WTC11 (cell line): ENCODE results near the gene CLK2. TPM values are rescaled to one million over a fixed set of nuclear protein-coding genes. Genes with fewer than 3 reads are reported as not detected.
"Not testable (repeated sequence)": the region's sequence is repeated elsewhere in the genome, so short reads cannot be mapped to it uniquely, and the experiment has no call there.

ENCODE experiments used
- ATAC-seq: fragments of 200-7000 bp; cut with Tn5 transposase; 2 replicates; pipeline ENCODE4 v1.10.0; 2021; ENCODE audit warnings: mild to moderate bottlenecking, moderate library complexity
- CTCF ChIA-PET: fragments of 300-600 bp; sonication (Branson Sonifier 250); formaldehyde crosslinking; loops from one replicate; lab custom pipeline; 2021; ENCODE audit warnings: antibody characterized with exemption; lab: Charles Lee
- POLR2A ChIA-PET: fragments of 350-600 bp; sonication (Branson Sonifier 250); formaldehyde crosslinking; loops from one replicate; lab custom pipeline; 2021; ENCODE audit warnings: antibody characterized with exemption; lab: Charles Lee
- DNase-seq: peaks from one replicate; pipeline ENCODE4 v3.0.0; 2021; ENCODE audit warnings: low spot score
- H3K27ac Mint-ChIP-seq: 2 replicates; pipeline ENCODE4 v1.8.0; 2021; ENCODE audit warnings: mixed read lengths
- H3K27me3 Mint-ChIP-seq: 2 replicates; pipeline ENCODE4 v1.8.0; 2021; ENCODE audit warnings: low read depth, mild to moderate bottlenecking, moderate library complexity, mixed read lengths
- H3K36me3 Mint-ChIP-seq: 2 replicates; pipeline ENCODE4 v1.8.0; 2021; ENCODE audit warnings: mixed read lengths
- H3K4me1 Mint-ChIP-seq: 2 replicates; pipeline ENCODE4 v1.8.0; 2022; ENCODE audit warnings: mixed read lengths
- H3K4me3 Mint-ChIP-seq: 2 replicates; pipeline ENCODE4 v1.8.0; 2021; ENCODE audit warnings: mild to moderate bottlenecking, moderate library complexity, mixed read lengths
- H3K9me3 Mint-ChIP-seq: 2 replicates; pipeline ENCODE4 v1.8.0; 2021; ENCODE audit warnings: mixed read lengths
- ATF1 ChIP-seq: sonication (generic); formaldehyde crosslinking; IDR thresholded peaks from 2 replicates; pipeline ENCODE4 v1.8.1; 2023; ENCODE audit warnings: mild to moderate bottlenecking, moderate library complexity, missing genetic modification reagents
- EMX1 ChIP-seq: fragments of 250-450 bp; sonication (Bioruptor Pico); IDR thresholded peaks from 2 replicates; pipeline ENCODE4 v1.8.0; 2021; ENCODE audit warnings: mild to moderate bottlenecking
- IRF1 ChIP-seq: sonication (generic); formaldehyde crosslinking; IDR thresholded peaks from 2 replicates; pipeline ENCODE4 v1.8.0; 2023; ENCODE audit warnings: missing genetic modification reagents
- JAZF1 ChIP-seq: fragments of 250-450 bp; sonication (Bioruptor Pico); IDR thresholded peaks from 2 replicates; pipeline ENCODE4 v1.9.0; 2021; ENCODE audit warnings: moderate library complexity, mild to moderate bottlenecking, inconsistent platforms
- MXD4 ChIP-seq: fragments of 250-450 bp; sonication (Bioruptor Pico); IDR thresholded peaks from 2 replicates; pipeline ENCODE4 v1.8.0; 2021; ENCODE audit warnings: mild to moderate bottlenecking, moderate library complexity, borderline replicate concordance
- PRRX2 ChIP-seq: fragments of 250-450 bp; sonication (Bioruptor Pico); IDR thresholded peaks from 2 replicates; pipeline ENCODE4 v1.8.0; 2021; ENCODE audit warnings: mild to moderate bottlenecking
- TEAD4 ChIP-seq: sonication (generic); formaldehyde crosslinking; IDR thresholded peaks from 2 replicates; pipeline ENCODE4 v1.8.0; 2022; ENCODE audit warnings: mild to moderate bottlenecking, missing genetic modification reagents
- USF1 ChIP-seq: sonication (generic); formaldehyde crosslinking; IDR thresholded peaks from 2 replicates; pipeline ENCODE4 v1.8.0; 2022; ENCODE audit warnings: mild to moderate bottlenecking, missing genetic modification reagents
- ZNF121 ChIP-seq: sonication (generic); formaldehyde crosslinking; IDR thresholded peaks from 2 replicates; pipeline ENCODE4 v1.8.0; 2023; ENCODE audit warnings: missing genetic modification reagents
- ZNF138 ChIP-seq: sonication (generic); formaldehyde crosslinking; conservative IDR thresholded peaks from 2 replicates; pipeline ENCODE4 v1.8.1; 2022; ENCODE audit warnings: mild to moderate bottlenecking, moderate library complexity, missing genetic modification reagents
- ZNF219 ChIP-seq: sonication (generic); formaldehyde crosslinking; IDR thresholded peaks from 2 replicates; pipeline ENCODE4 v1.8.0; 2023; ENCODE audit warnings: missing genetic modification reagents, mild to moderate bottlenecking, borderline replicate concordance
- ZNF263 ChIP-seq: sonication (generic); formaldehyde crosslinking; IDR thresholded peaks from 2 replicates; pipeline ENCODE4 v1.8.1; 2022; ENCODE audit warnings: low read depth, mild to moderate bottlenecking, moderate library complexity, missing genetic modification reagents
- ZNF416 ChIP-seq: fragments of 250-450 bp; sonication (Bioruptor Pico); IDR thresholded peaks from 2 replicates; pipeline ENCODE4 v1.9.0; 2021; ENCODE audit warnings: mild to moderate bottlenecking, inconsistent platforms
- ZNF423 ChIP-seq: fragments of 250-450 bp; sonication (Bioruptor Pico); IDR thresholded peaks from 2 replicates; pipeline ENCODE4 v2.1.2; 2022; ENCODE audit warnings: mild to moderate bottlenecking, moderate library complexity
- total RNA-seq: library from RNA; stranded (reverse); gene quantifications from 3 replicates; pipeline ENCODE4 v1.2.3, GENCODE V29; 2021
- TF ChIP-seq, protein P1 (sequence below): fragments of 250-450 bp; sonication (Bioruptor Pico); IDR thresholded peaks from 2 replicates; pipeline ENCODE4 v1.9.0; 2021; ENCODE audit warnings: mild to moderate bottlenecking, borderline replicate concordance
- TF ChIP-seq, protein P2 (sequence below): sonication (generic); formaldehyde crosslinking; IDR thresholded peaks from 2 replicates; pipeline ENCODE4 v1.8.0; 2022; ENCODE audit warnings: mild to moderate bottlenecking, missing genetic modification reagents
- TF ChIP-seq, protein P3 (sequence below): sonication (generic); formaldehyde crosslinking; IDR thresholded peaks from 2 replicates; pipeline ENCODE4 v1.8.1; 2023; ENCODE audit warnings: mild to moderate bottlenecking, missing genetic modification reagents, borderline replicate concordance
- TF ChIP-seq, protein P4 (sequence below): sonication (generic); formaldehyde crosslinking; IDR thresholded peaks from 2 replicates; pipeline ENCODE4 v1.8.1; 2022; ENCODE audit warnings: low read depth, mild to moderate bottlenecking, moderate library complexity, missing genetic modification reagents, borderline replicate concordance

CLK2 gene
- total RNA-seq, 1 experiment from 2014 or later = 74.4 TPM

GRCh38 chr1:155250246-155250632 lies 23.1 kb downstream of the CLK2 start (continued):
- TF ChIP-seq, protein P1, sequence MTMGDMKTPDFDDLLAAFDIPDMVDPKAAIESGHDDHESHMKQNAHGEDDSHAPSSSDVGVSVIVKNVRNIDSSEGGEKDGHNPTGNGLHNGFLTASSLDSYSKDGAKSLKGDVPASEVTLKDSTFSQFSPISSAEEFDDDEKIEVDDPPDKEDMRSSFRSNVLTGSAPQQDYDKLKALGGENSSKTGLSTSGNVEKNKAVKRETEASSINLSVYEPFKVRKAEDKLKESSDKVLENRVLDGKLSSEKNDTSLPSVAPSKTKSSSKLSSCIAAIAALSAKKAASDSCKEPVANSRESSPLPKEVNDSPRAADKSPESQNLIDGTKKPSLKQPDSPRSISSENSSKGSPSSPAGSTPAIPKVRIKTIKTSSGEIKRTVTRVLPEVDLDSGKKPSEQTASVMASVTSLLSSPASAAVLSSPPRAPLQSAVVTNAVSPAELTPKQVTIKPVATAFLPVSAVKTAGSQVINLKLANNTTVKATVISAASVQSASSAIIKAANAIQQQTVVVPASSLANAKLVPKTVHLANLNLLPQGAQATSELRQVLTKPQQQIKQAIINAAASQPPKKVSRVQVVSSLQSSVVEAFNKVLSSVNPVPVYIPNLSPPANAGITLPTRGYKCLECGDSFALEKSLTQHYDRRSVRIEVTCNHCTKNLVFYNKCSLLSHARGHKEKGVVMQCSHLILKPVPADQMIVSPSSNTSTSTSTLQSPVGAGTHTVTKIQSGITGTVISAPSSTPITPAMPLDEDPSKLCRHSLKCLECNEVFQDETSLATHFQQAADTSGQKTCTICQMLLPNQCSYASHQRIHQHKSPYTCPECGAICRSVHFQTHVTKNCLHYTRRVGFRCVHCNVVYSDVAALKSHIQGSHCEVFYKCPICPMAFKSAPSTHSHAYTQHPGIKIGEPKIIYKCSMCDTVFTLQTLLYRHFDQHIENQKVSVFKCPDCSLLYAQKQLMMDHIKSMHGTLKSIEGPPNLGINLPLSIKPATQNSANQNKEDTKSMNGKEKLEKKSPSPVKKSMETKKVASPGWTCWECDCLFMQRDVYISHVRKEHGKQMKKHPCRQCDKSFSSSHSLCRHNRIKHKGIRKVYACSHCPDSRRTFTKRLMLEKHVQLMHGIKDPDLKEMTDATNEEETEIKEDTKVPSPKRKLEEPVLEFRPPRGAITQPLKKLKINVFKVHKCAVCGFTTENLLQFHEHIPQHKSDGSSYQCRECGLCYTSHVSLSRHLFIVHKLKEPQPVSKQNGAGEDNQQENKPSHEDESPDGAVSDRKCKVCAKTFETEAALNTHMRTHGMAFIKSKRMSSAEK = no peak
- no peak for TF ChIP-seq ZNF423 (CRISPR knock-in tag)

- TF ChIP-seq ZNF219 (CRISPR knock-in tag) = no peak
- no peak for TF ChIP-seq EMX1
- no peak for TF ChIP-seq USF1 (CRISPR knock-in tag)
- TF ChIP-seq ZNF416 (CRISPR knock-in tag) = no peak
- no peak for TF ChIP-seq IRF1 (CRISPR knock-in tag)
- ChIA-PET POLR2A (interaction anchor here (0.6 kb wide), 1 partner anchor 53 kb away, joined by 3 read pairs; no protein-coding TSS in a partner anchor), CTCF (interaction anchor here (0.9 kb wide), 1 partner anchor 52 kb away, joined by 3 read pairs; no protein-coding TSS in a partner anchor)
- DNase-seq (no peak), ATAC-seq (no peak)
- Mint-ChIP-seq H3K27me3 (peaks cover 35% of the 10 kb centered on the region), H3K36me3 (peaks cover 14% of the 10 kb centered on the region), H3K27ac (no peak overlapping the region), H3K4me1 (peaks cover 20% of the 10 kb centered on the region), H3K4me3 (no peak overlapping the region), H3K9me3 (no peaks in the 10 kb centered on the region)
Measured at GRCh38 chr1:155247667-155248553, 25.4 kb downstream of the CLK2 start.

GRCh38 chr1:155246796-155247195 lies 26.5 kb downstream of the CLK2 start:
- Mint-ChIP-seq H3K4me1 (peaks cover 20% of the 10 kb centered on the region), H3K27me3 (peaks cover 41% of the 10 kb centered on the region), H3K36me3 (peaks cover 14% of the 10 kb centered on the region)
- TF ChIP-seq ZNF121 (CRISPR knock-in tag) = peak; percentile 83
- H3K9me3 Mint-ChIP-seq, H3K27ac Mint-ChIP-seq, H3K4me3 Mint-ChIP-seq, DNase-seq, POLR2A ChIA-PET, ATAC-seq: not testable (repeated sequence)
- CTCF ChIA-PET = interaction anchor here (1.0 kb wide), 1 partner anchor 77 kb away, joined by 3 read pairs; no protein-coding TSS in a partner anchor

- Mint-ChIP-seq H3K36me3 (peaks cover 14% of the 10 kb centered on the region), H3K9me3 (no peaks in the 10 kb centered on the region), H3K4me3 (peak overlapping the region; percentile 78), H3K4me1 (peaks cover 28% of the 10 kb centered on the region), H3K27me3 (peaks cover 41% of the 10 kb centered on the region), H3K27ac (peak overlapping the region; percentile 99)
- DNase-seq = no peak
- no peak for ATAC-seq
- ChIA-PET POLR2A (interaction anchor here (0.6 to 1.3 kb wide), 3 partner anchors 28 to 948 kb away, joined by 3 to 6 read pairs (median 4); partner anchors contain the start of genes CLK2 and FDPS), CTCF (interaction anchor here (0.6 to 1.8 kb wide), 8 partner anchors 31 to 261 kb away, joined by 3 to 7 read pairs (median 3); no protein-coding TSS in a partner anchor)
- no peak for TF ChIP-seq TEAD4 (CRISPR knock-in tag)
- no peak for TF ChIP-seq MXD4
- TF ChIP-seq, protein P2, sequence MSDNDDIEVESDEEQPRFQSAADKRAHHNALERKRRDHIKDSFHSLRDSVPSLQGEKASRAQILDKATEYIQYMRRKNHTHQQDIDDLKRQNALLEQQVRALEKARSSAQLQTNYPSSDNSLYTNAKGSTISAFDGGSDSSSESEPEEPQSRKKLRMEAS (CRISPR knock-in tag) = no peak
- TF ChIP-seq ZNF138 = no peak
- TF ChIP-seq, protein P3, sequence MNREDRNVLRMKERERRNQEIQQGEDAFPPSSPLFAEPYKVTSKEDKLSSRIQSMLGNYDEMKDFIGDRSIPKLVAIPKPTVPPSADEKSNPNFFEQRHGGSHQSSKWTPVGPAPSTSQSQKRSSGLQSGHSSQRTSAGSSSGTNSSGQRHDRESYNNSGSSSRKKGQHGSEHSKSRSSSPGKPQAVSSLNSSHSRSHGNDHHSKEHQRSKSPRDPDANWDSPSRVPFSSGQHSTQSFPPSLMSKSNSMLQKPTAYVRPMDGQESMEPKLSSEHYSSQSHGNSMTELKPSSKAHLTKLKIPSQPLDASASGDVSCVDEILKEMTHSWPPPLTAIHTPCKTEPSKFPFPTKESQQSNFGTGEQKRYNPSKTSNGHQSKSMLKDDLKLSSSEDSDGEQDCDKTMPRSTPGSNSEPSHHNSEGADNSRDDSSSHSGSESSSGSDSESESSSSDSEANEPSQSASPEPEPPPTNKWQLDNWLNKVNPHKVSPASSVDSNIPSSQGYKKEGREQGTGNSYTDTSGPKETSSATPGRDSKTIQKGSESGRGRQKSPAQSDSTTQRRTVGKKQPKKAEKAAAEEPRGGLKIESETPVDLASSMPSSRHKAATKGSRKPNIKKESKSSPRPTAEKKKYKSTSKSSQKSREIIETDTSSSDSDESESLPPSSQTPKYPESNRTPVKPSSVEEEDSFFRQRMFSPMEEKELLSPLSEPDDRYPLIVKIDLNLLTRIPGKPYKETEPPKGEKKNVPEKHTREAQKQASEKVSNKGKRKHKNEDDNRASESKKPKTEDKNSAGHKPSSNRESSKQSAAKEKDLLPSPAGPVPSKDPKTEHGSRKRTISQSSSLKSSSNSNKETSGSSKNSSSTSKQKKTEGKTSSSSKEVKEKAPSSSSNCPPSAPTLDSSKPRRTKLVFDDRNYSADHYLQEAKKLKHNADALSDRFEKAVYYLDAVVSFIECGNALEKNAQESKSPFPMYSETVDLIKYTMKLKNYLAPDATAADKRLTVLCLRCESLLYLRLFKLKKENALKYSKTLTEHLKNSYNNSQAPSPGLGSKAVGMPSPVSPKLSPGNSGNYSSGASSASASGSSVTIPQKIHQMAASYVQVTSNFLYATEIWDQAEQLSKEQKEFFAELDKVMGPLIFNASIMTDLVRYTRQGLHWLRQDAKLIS (CRISPR knock-in tag) = no peak
- TF ChIP-seq ZNF263 = no peak
- TF ChIP-seq ATF1 (CRISPR knock-in tag) = no peak
- TF ChIP-seq, protein P4, sequence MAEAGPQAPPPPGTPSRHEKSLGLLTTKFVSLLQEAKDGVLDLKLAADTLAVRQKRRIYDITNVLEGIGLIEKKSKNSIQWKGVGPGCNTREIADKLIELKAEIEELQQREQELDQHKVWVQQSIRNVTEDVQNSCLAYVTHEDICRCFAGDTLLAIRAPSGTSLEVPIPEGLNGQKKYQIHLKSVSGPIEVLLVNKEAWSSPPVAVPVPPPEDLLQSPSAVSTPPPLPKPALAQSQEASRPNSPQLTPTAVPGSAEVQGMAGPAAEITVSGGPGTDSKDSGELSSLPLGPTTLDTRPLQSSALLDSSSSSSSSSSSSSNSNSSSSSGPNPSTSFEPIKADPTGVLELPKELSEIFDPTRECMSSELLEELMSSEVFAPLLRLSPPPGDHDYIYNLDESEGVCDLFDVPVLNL (CRISPR knock-in tag) = no peak
- no peak for TF ChIP-seq PRRX2 (CRISPR knock-in tag)
- no peak for TF ChIP-seq JAZF1 (CRISPR knock-in tag)
Measured at GRCh38 chr1:155245163-155245524, 28.2 kb downstream of the CLK2 start.
